ENCODE measurements around the gene FRMD4A.
A peak's percentile ranks its signal among the peaks of the same experiment; 100 is the strongest.

Gene FRMD4A

GRCh38 chr10:14336736-14337135 lies 6.0 kb upstream of the FRMD4A start:
- no peak for DNase-seq

DNA sequence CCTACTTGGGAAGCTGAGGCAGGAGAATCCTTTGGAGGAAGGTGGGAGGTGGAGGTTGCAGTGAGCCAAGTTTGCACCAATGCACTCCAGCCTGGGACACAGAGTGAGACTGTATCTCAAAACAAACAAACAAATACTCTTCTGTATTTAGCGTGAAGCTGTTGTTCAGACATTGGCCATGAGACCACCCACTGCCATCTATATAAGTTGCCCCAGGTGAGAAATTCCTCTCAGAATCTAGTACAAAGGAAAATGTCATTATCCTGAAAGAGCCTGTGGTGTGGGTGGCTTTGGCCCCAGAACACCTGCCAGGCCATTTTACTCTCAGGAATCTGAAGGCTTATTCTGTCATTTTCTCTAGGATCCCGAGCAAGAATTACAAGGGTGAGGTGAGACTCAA lies 4.0 kb upstream of the FRMD4A start:
- no peak for DNase-seq

DNA sequence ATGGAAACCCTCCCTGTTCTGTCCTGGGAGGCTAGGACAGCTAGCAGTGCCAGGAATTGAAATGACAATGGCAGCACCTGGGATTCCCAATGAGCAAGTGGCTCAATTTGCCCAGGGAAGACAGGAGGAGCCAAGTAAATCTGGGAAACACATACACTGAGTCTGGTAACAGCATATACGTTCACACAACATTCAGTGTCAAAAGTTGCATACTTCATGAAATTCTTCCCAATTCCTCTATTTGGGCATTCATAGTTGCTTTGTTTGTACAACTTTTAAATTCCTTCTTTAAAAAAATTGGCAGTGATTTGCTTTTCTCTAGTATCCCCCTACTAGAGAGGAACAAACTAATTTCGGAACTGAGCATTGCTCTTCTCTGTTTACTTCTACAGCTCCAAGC lies 2.9 kb upstream of the FRMD4A start:
- DNase-seq: no peak

GRCh38 chr10:14332903-14333302 lies 2.2 kb upstream of the FRMD4A start:
- no peak for DNase-seq

DNA sequence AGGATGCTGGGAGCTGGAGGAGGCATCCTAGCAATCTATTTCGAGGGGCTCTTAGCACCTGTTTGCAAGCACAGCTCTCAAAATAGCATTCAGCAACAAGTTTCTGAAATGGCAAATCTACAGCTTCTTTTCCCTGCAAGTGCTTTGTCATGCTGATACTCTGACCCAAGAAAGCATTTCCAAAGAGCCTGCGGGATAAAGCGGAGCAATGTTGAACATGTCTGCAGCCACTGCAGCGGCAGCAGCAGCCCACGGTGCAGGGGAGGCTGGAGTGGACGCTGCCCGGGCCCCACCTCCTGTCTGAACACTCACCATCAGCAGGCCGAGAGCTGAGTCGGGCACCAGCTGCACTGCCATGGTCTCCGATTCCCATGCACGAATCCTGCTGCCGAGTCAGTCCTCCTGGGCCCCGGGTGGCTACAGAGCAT lies 964 bp downstream of the FRMD4A start:
- no peak for DNase-seq

GRCh38 chr10:14328881-14329672 lies 1.6 kb downstream of the FRMD4A start:
- DNase-seq: no peak

- DNase-seq: no peak
These were observed 3.2 kb downstream of the FRMD4A start for GRCh38 chr10:14327527-14327926.

DNA sequence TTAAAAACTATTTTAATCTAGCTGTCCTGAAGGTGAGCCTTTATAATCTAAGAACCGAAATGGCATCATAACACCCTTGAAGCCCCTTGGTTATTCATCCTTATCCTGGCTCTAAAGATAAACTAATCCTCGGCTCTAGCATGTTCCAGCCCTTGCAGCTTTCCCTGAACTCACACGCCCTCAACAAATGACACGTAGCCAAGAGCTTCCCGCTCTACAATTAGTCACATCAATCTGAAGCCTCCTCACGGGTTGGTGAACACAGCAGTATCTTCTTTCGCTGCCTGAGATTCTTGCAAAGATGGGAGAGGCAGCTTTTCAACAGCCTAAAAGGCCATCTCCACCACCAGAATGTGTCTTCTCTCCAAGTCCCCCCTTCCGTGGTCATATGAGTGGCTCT lies 4.1 kb downstream of the FRMD4A start:
- DNase-seq: no peak

GRCh38 chr10:14325325-14325955 lies 5.3 kb downstream of the FRMD4A start:
- no peak for DNase-seq

GRCh38 chr10:14322526-14323188 lies 8.1 kb downstream of the FRMD4A start:
- no peak for DNase-seq

DNA sequence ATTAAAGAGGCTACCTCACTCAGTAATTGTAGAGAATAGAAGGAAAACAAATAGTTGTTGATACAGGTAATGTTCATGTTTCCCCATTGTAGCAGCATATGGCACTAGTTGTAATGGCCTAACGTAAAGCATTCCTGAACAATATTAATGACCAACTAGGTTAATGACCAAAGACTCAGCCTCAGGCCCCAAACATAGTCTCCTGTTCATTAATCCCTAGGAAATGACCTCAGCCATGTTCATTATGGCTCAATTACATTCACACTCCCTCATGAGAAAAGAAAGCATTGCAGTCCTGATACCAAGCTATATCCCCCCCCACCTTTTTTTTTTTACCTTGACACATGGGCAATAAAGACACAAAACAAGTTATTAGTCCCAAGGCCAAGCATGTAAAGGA lies 12.7 kb downstream of the FRMD4A start:
- no peak for DNase-seq

DNA sequence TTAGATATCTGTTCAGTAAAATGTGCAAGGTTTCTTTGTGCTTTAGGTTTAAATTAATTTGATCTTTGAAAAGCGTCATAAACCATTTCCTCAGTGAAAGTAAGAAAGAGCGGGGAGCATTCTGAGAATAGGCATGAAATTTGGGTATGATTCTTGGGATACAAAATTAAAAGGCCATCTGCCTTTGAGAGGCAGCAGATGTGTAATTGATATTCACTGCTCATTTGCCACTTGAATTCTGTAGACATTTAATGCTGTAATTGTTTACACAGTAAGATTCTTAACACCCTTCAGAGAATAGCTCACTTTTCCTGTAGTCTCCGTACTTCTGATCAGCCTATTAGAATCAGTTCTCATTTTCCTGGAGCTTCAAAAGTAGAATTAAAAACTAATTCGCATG lies 18.7 kb downstream of the FRMD4A start:
- peak; percentile 63 for DNase-seq

- DNase-seq: no peak
These were observed 19.3 kb downstream of the FRMD4A start for GRCh38 chr10:14311206-14311957.

GRCh38 chr10:14309593-14309992 lies 21.1 kb downstream of the FRMD4A start:
- no peak for DNase-seq

- DNase-seq: no peak
These were observed 24.5 kb downstream of the FRMD4A start for GRCh38 chr10:14306190-14306589.

GRCh38 chr10:14304046-14304445 lies 26.7 kb downstream of the FRMD4A start:
- DNase-seq: no peak

- no peak for DNase-seq
These were observed 28.7 kb downstream of the FRMD4A start for GRCh38 chr10:14302035-14302434.

GRCh38 chr10:14299556-14299955 lies 31.2 kb downstream of the FRMD4A start:
- no peak for DNase-seq

GRCh38 chr10:14296065-14296709 lies 34.5 kb downstream of the FRMD4A start:
- no peak for DNase-seq

DNA sequence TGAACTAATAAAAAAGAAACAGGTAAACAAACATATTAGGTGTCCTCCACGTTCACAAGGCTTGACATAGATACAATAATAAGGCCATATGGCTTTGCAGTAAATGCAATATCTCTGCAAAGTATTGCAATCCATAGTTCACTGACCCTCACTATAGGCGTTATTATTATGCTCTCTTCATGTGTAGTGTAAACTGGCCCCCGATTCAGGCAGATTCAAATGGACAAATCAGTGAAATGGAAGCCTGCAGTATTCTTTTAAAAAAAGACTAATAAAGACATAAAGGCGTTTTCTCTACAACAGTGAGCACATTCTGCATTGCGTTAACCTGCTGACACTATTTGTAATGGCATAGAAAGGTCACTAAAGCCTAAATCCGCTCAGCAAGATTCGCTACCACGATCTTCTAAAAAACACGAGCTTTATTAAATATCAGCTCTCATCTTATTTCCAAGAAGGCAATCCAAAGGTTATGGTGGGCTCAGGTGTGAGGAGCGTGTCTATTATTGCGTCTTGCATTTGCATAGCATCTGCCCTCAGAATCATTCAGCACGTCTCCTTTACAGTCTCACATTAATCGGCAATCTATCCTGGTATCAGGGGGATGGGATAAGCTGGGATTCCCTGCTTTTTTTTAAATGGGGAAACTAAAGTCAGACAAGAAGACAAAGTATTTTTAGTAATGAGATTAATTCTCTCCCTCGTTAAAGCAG lies 36.2 kb downstream of the FRMD4A start:
- DNase-seq: no peak

DNA sequence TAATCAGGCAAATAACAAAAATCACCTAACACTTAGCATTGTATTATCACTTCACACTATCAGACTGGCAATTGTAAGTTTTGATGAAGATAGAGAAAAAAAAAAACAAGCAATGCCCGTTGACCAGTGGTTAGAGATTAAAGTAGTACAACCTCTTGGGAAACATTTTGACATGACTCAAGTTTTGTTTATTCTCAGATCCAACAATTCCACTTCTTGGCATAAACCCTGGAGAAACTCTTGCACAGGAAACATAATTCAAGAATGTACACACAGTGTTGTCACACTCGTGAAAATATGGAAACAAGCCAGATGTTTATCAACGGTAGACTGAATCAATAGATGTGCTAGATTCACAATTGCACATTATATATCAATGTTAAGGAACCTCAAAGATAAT lies 37.2 kb downstream of the FRMD4A start:
- no peak for DNase-seq

DNA sequence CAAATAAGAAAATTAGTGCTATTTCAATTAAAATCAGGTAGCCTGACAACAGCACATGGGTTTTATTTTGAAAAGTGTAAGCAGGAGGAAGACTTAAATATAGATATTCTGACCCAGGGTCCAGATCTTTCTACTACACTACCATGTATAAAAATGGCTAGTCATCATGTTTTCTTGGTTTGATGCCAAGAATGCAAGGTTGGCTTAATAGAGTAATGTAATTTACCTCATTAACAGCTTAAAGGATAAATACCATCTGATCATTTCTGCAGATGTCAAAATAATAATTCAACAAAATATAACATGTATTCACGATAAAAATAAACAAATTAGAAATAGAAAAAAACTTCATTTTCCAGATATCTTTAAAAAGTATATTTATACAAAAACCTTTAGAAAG lies 39.4 kb downstream of the FRMD4A start:
- no peak for DNase-seq

Measured in NCI-H1092 treated with DMSO at 0.1 percent for 48 hours (cell line).